Tibial nerve (tissue), 4 donors: ENCODE measurements around the gene CPLANE2. TPM values are rescaled to one million over a fixed set of nuclear protein-coding genes. Genes with fewer than 3 reads are reported as not detected.

Source experiments
- DNase-seq, 2 donors: peaks; one replicate each; pipeline ENCODE4 v3.0.0-alpha.2; 2019; ENCODE audit warnings: low spot score in 2 of 2
- H3K27ac ChIP-seq, 4 donors: fragments of 200-600 bp; sonication (generic) in 3 of 4; one replicate each; pipeline ENCODE4 v1.5.1; 2017 to 2019; ENCODE audit warnings: mild to moderate bottlenecking in 1 of 4
- H3K27me3 ChIP-seq, 2 donors: fragments of 200-600 bp; sonication (generic) in 1 of 2; one replicate each; pipeline versions ENCODE4 v1.5.1 to v1.6.0; 2017 to 2019
- H3K36me3 ChIP-seq, 3 donors: fragments of 200-600 bp; sonication (generic); one replicate each; pipeline ENCODE4 v1.5.1; 2018 to 2019
- H3K4me1 ChIP-seq, 4 donors: fragments of 200-600 bp; sonication (generic) in 3 of 4; one replicate each; pipeline ENCODE4 v1.5.1; 2017 to 2019
- H3K4me3 ChIP-seq, 4 donors: fragments of 200-600 bp; sonication (generic) in 3 of 4; one replicate each; pipeline ENCODE4 v1.5.1; 2017 to 2019; ENCODE audit warnings: mild to moderate bottlenecking in 1 of 4, moderate library complexity in 1 of 4
- H3K9me3 ChIP-seq, 4 donors: fragments of 200-600 bp; sonication (generic) in 3 of 4; one replicate each; pipeline ENCODE4 v1.5.1; 2017 to 2019
- CTCF ChIP-seq, 5 experiments: fragments of 200-600 bp in 3 of 5; fragments of 450-650 bp in 2 of 5; sonication (generic) in 3 of 5; IDR thresholded peaks; one replicate each; pipeline ENCODE4 v1.5.1; 2016 to 2019; ENCODE audit warnings: antibody characterized with exemption in 5 of 5, mild to moderate bottlenecking in 3 of 5, moderate library complexity in 2 of 5
- EP300 ChIP-seq, 2 donors: sonication (generic); formaldehyde crosslinking; IDR thresholded peaks; one replicate each; pipeline ENCODE4 v1.6.1; 2017; ENCODE audit warnings: antibody characterized with exemption in 2 of 2, mild to moderate bottlenecking in 1 of 2
- POLR2A ChIP-seq, 2 donors: fragments of 450-650 bp; IDR thresholded peaks; one replicate each; pipeline ENCODE4 v1.6.1; 2017; ENCODE audit warnings: antibody characterized with exemption in 2 of 2, mild to moderate bottlenecking in 2 of 2, moderate library complexity in 2 of 2
- WGBS, 2 donors: methylation state at CpG; one replicate each; pipeline ENCODE4 v1.1.5; 2018; 5-methylcytosine and 5-hydroxymethylcytosine counted together
- total RNA-seq, 4 donors: library from RNA; depleted of rRNA; stranded (reverse); fragments of >200 nt; gene quantifications; one replicate each; pipeline ENCODE4 v1.1.0, GENCODE V29; 2016

Gene CPLANE2
- total RNA-seq, 4 donors from 2014 or later: 3.6 to 14.4 (median 9.6) TPM

DNA sequence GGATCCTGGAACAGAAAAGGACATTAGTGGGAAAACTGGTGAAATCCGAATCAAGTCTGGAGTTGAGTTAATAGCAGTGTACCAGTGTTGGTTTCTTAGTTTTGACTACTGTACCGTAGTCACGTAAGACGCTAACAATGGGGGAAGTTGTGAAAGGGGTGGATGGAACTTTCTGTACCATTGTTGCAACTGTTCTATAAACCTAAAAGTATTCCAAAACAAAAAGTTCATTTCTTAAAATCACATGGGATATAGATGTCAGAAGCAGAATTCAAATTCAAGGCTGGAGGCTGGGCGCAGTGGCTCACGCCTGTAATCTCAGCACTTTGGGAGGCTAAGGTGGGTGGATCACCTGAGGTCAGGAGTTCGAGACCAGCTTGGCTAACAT, 41.5 kb downstream of the CPLANE2 start:
- 80 to 88% methylated on average over 7 of the region's 7 CpGs for WGBS, 2 donors
- Histone ChIP-seq H3K36me3 (peaks cover 0 to 12% (median 0%) of the 10 kb centered on the region in 3 donors), H3K27me3 (no peaks in the 10 kb centered on the region), H3K4me1 (peaks cover 0 to 9% (median 0%) of the 10 kb centered on the region in 4 donors), H3K27ac (no peak overlapping the region), H3K9me3 (no peaks in the 10 kb centered on the region), H3K4me3 (no peak overlapping the region)
- no peak for DNase-seq
- TF ChIP-seq EP300 (IDR thresholded peaks at IDR 0.05): peak in 1 of 2 donors; percentile 52
- TF ChIP-seq POLR2A (IDR thresholded peaks at IDR 0.05): no peak
- no peak for TF ChIP-seq CTCF (IDR thresholded peaks at IDR 0.05)

DNA sequence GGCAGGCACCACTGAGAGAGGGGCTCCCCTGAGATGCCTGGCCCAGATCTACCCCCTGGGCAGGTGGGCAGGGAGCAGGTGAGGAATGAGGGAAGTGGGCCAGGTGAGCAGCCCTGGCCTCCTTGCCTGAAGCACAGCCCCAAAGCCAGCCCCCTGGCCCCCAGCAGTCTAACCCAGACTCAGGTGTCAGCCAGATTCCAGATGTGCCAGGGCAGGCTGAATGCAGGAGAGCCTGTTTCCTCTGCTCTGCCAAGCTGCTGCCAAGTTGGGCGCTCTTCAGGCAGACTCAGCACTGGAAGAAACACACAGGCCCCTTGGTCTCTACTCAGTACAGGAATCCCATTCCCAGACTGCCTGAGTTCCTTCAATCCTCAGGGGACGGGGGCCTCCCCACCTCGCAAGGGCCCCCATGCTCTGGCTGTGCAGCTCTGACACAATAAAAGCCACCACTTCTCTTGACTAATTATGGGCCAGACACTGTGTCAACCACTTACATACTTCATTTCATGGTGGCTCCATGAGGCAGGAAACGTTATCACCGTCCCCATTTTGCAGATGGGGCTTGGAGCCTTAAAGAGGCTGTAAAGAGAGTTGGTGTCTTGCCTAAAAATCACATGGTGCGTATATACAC, 45.0 kb downstream of the CPLANE2 start:
- Histone ChIP-seq H3K9me3 (no peaks in the 10 kb centered on the region), H3K4me1 (peaks cover 0 to 39% (median 5%) of the 10 kb centered on the region in 4 donors), H3K36me3 (no peaks in the 10 kb centered on the region), H3K27ac (no peak overlapping the region), H3K4me3 (no peak overlapping the region), H3K27me3 (no peaks in the 10 kb centered on the region)
- WGBS, 2 donors: 83 to 93% methylated on average over 5 to 6 of the region's 6 CpGs
- DNase-seq: no peak
- TF ChIP-seq POLR2A (IDR thresholded peaks at IDR 0.05) (no peak), EP300 (IDR thresholded peaks at IDR 0.05) (no peak), CTCF (IDR thresholded peaks at IDR 0.05) (no peak)

DNA sequence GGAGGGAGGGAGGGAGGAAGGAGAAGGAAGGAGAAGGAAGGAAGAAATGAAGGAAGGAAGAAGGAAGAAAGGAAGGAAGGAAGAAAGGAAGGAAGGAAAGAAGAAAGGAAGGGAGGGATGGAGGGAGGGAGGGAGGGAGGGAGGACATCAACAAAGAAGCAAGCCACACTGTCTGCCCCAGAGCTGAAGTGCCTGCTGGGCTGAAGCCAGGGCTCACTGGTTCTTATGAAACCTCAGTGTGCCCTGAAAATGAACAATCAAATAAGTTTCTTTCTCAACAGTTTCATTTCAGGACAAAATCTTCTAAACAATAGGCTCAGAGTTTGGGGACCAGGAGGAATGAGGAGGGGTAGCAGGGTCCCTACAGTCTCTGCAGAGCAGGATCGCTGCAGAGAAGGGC, 45.7 kb downstream of the CPLANE2 start:
- TF ChIP-seq POLR2A (IDR thresholded peaks at IDR 0.05) (no peak), EP300 (IDR thresholded peaks at IDR 0.05) (no peak), CTCF (IDR thresholded peaks at IDR 0.05) (no peak)
- H3K36me3 ChIP-seq: no peaks in the 10 kb centered on the region
- no peaks in the 10 kb centered on the region for H3K9me3 ChIP-seq
- peak overlapping the region in 1 of 4 donors; percentile 24 for H3K27ac ChIP-seq
- H3K27me3 ChIP-seq: no peaks in the 10 kb centered on the region
- peaks cover 0 to 39% (median 5%) of the 10 kb centered on the region in 4 donors for H3K4me1 ChIP-seq
- H3K4me3 ChIP-seq: no peak overlapping the region
- DNase-seq: no peak
- WGBS, 2 donors: 57 to 80% methylated on average over 1 of the region's 1 CpG

GRCh38 chr1:16189921-16190621, 46.9 kb downstream of the CPLANE2 start:
- TF ChIP-seq CTCF (IDR thresholded peaks at IDR 0.05) (no peak), POLR2A (IDR thresholded peaks at IDR 0.05) (no peak), EP300 (IDR thresholded peaks at IDR 0.05) (no peak)
- WGBS, 2 donors: 41 to 61% methylated on average over 9 of the region's 9 CpGs
- peak overlapping the region in 1 of 4 donors; percentile 75 for H3K27ac ChIP-seq
- no peak overlapping the region for H3K4me3 ChIP-seq
- DNase-seq: no peak
- H3K4me1 ChIP-seq: peaks cover 0 to 39% (median 5%) of the 10 kb centered on the region in 4 donors
- no peaks in the 10 kb centered on the region for H3K27me3 ChIP-seq
- no peaks in the 10 kb centered on the region for H3K36me3 ChIP-seq
- no peaks in the 10 kb centered on the region for H3K9me3 ChIP-seq

DNA sequence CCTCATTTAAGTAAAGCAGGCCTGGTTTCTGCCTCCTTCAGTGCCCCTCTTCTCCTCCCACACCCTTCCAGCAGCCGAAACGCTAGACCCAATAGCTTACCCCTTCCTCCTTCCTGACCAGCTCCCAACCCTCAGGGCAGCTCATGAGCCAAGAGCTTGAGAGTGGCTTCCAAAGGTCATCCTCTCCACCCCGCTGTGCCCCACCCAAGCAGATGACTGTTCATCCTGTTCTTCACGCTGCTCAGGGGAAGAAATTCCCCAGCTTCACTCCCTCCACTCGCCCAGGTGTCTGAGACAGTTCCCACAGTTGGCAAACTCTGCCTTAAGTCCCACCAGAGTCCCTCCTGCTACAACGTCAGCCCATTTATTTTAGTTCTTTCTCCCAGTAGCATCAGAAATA, 48.0 kb downstream of the CPLANE2 start:
- whole genome bisulfite sequencing, 2 donors: 28 to 35% methylated on average over 6 of the region's 6 CpGs
- no peaks in the 10 kb centered on the region for H3K27me3 ChIP-seq
- H3K9me3 ChIP-seq: no peaks in the 10 kb centered on the region
- peak overlapping the region in 2 of 4 donors; percentile 56 to 75 for H3K27ac ChIP-seq
- TF ChIP-seq CTCF (IDR thresholded peaks at IDR 0.05) (no peak), EP300 (IDR thresholded peaks at IDR 0.05) (peak in 1 of 2 donors; percentile 57)
- H3K36me3 ChIP-seq: no peaks in the 10 kb centered on the region
- peaks cover 0 to 46% (median 5%) of the 10 kb centered on the region in 4 donors for H3K4me1 ChIP-seq
- H3K4me3 ChIP-seq: no peak overlapping the region
- no peak for DNase-seq
